K562 (cell line): Measurements from ENCODE around the gene TXNDC8.

Experiments
- BMI1 ChIP-seq: fragments of 150-350 bp; IDR thresholded peaks from 2 replicates; pipeline ENCODE4 v1.6.1; 2014; ENCODE audit warnings: low read length
- CEBPB ChIP-seq: fragments of 450-650 bp; IDR thresholded peaks from 2 replicates; pipeline ENCODE4 v1.6.1; 2016; ENCODE audit warnings: missing genetic modification characterization, missing compliant biosample characterization
- HDAC6 ChIP-seq: IDR thresholded peaks from 2 replicates; pipeline ENCODE4 v1.6.1; 2012; ENCODE audit warnings: low read depth, mild to moderate bottlenecking, control low read depth, inconsistent platforms, low read length, moderate library complexity
- MCM5 ChIP-seq: fragments of 450-650 bp; IDR thresholded peaks from 2 replicates; pipeline ENCODE4 v1.6.1; 2016; ENCODE audit warnings: low read depth
- POLR2A ChIP-seq: fragments of 450-650 bp; conservative IDR thresholded peaks from 2 replicates; pipeline ENCODE4 v1.6.1; 2016
- RFX1 ChIP-seq: fragments of 450-650 bp; IDR thresholded peaks from 2 replicates; pipeline ENCODE4 v1.6.1; 2016; ENCODE audit warnings: mild to moderate bottlenecking, moderate library complexity
- SP1 ChIP-seq: sonication (generic); formaldehyde crosslinking; IDR thresholded peaks from 2 replicates; pipeline ENCODE4 v1.8.1; 2022; ENCODE audit warnings: mild to moderate bottlenecking, missing genetic modification reagents
- SRSF3 ChIP-seq: fragments of 200-400 bp; formaldehyde crosslinking; IDR thresholded peaks from 2 replicates; pipeline ENCODE4 v1.6.1; 2016; ENCODE audit warnings: mild to moderate bottlenecking, low read length, moderate library complexity; ENCODE audit not compliant: insufficient read depth
- ZFP36 ChIP-seq: fragments of 150-350 bp; IDR thresholded peaks from 2 replicates; pipeline ENCODE4 v1.6.1; 2018; ENCODE audit warnings: low read length, low read depth; ENCODE audit not compliant: partially characterized antibody
- TF ChIP-seq, protein P1 (sequence below): fragments of 450-650 bp; IDR thresholded peaks from 2 replicates; pipeline ENCODE4 v1.6.1; 2018; ENCODE audit not compliant: partially characterized antibody
- TF ChIP-seq, protein P2 (sequence below): sonication (generic); formaldehyde crosslinking; IDR thresholded peaks from 2 replicates; pipeline ENCODE4 v1.8.1; 2023; ENCODE audit warnings: mild to moderate bottlenecking, missing genetic modification reagents, moderate library complexity
- TF ChIP-seq, protein P3 (sequence below), 3 experiments: IDR thresholded peaks in 2 of 3; conservative IDR thresholded peaks in 1 of 3; 2 replicates each; pipeline ENCODE4 v1.5.1; 2011 to 2012; ENCODE audit warnings: low read length in 3 of 3, mild to moderate bottlenecking in 3 of 3, control low read depth in 2 of 3, improper control_type of control experiment in 1 of 3, inconsistent platforms in 1 of 3, low read depth in 1 of 3, mixed read lengths in 1 of 3, moderate library complexity in 1 of 3; ENCODE audit not compliant: insufficient read depth in 2 of 3
- TF ChIP-seq, protein P4 (sequence below): fragments of 250-450 bp; sonication (Bioruptor Pico); IDR thresholded peaks from 2 replicates; pipeline ENCODE4 v1.5.0; 2020; ENCODE audit warnings: mild to moderate bottlenecking
- TF ChIP-seq, protein P5 (sequence below): sonication (generic); formaldehyde crosslinking; IDR thresholded peaks from 2 replicates; pipeline ENCODE4 v1.8.0; 2022; ENCODE audit warnings: mild to moderate bottlenecking, missing genetic modification reagents, borderline replicate concordance

DNA sequence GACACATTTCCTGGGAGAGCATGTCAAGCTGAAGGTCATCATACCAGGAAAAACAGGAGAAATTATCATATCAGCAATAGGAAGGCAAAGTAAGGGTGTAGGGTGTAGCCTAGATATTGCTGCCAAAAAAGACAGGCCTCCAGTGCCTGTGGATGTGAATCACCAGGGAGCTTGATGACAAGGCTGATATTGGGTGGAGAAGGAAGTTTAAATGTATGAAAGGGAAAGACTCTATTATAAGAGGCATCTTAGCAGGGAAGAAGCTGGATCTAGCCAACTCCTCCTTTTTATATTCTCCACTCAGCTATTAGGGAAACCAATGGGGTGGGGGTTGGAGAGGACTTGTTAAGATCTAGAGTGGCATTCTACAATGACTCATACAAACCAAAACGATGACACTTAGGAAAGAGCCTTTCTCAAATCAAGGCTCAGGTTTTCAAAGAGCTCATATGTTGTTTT is 13.4 kb upstream of the TXNDC8 start:
- no peak for TF ChIP-seq RFX1
- TF ChIP-seq SP1: no peak
- TF ChIP-seq, protein P1, sequence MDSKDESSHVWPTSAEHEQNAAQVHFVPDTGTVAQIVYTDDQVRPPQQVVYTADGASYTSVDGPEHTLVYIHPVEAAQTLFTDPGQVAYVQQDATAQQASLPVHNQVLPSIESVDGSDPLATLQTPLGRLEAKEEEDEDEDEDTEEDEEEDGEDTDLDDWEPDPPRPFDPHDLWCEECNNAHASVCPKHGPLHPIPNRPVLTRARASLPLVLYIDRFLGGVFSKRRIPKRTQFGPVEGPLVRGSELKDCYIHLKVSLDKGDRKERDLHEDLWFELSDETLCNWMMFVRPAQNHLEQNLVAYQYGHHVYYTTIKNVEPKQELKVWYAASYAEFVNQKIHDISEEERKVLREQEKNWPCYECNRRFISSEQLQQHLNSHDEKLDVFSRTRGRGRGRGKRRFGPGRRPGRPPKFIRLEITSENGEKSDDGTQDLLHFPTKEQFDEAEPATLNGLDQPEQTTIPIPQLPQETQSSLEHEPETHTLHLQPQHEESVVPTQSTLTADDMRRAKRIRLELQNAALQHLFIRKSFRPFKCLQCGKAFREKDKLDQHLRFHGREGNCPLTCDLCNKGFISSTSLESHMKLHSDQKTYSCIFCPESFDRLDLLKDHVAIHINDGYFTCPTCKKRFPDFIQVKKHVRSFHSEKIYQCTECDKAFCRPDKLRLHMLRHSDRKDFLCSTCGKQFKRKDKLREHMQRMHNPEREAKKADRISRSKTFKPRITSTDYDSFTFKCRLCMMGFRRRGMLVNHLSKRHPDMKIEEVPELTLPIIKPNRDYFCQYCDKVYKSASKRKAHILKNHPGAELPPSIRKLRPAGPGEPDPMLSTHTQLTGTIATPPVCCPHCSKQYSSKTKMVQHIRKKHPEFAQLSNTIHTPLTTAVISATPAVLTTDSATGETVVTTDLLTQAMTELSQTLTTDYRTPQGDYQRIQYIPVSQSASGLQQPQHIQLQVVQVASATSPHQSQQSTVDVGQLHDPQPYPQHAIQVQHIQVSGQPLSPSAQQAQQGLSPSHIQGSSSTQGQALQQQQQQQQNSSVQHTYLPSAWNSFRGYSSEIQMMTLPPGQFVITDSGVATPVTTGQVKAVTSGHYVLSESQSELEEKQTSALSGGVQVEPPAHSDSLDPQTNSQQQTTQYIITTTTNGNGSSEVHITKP: no peak
- TF ChIP-seq, protein P2, sequence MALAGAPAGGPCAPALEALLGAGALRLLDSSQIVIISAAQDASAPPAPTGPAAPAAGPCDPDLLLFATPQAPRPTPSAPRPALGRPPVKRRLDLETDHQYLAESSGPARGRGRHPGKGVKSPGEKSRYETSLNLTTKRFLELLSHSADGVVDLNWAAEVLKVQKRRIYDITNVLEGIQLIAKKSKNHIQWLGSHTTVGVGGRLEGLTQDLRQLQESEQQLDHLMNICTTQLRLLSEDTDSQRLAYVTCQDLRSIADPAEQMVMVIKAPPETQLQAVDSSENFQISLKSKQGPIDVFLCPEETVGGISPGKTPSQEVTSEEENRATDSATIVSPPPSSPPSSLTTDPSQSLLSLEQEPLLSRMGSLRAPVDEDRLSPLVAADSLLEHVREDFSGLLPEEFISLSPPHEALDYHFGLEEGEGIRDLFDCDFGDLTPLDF (CRISPR knock-in tag): no peak
- TF ChIP-seq HDAC6: no peak
- TF ChIP-seq, protein P3, sequence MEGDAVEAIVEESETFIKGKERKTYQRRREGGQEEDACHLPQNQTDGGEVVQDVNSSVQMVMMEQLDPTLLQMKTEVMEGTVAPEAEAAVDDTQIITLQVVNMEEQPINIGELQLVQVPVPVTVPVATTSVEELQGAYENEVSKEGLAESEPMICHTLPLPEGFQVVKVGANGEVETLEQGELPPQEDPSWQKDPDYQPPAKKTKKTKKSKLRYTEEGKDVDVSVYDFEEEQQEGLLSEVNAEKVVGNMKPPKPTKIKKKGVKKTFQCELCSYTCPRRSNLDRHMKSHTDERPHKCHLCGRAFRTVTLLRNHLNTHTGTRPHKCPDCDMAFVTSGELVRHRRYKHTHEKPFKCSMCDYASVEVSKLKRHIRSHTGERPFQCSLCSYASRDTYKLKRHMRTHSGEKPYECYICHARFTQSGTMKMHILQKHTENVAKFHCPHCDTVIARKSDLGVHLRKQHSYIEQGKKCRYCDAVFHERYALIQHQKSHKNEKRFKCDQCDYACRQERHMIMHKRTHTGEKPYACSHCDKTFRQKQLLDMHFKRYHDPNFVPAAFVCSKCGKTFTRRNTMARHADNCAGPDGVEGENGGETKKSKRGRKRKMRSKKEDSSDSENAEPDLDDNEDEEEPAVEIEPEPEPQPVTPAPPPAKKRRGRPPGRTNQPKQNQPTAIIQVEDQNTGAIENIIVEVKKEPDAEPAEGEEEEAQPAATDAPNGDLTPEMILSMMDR (IDR thresholded peaks at IDR 0.05 in 2 of 3, conservative IDR thresholded peaks at IDR 0.05 in 1 of 3; ENCODE audit: insufficient read depth in 2 of 3, low read depth in 1 of 3, low read length in 3 of 3): no peak
- TF ChIP-seq BMI1: no peak
- no peak for TF ChIP-seq SRSF3
- TF ChIP-seq, protein P4, sequence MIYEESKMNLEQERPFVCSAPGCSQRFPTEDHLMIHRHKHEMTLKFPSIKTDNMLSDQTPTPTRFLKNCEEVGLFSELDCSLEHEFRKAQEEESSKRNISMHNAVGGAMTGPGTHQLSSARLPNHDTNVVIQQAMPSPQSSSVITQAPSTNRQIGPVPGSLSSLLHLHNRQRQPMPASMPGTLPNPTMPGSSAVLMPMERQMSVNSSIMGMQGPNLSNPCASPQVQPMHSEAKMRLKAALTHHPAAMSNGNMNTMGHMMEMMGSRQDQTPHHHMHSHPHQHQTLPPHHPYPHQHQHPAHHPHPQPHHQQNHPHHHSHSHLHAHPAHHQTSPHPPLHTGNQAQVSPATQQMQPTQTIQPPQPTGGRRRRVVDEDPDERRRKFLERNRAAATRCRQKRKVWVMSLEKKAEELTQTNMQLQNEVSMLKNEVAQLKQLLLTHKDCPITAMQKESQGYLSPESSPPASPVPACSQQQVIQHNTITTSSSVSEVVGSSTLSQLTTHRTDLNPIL: no peak
- no peak for TF ChIP-seq CEBPB (tag)
- no peak for TF ChIP-seq MCM5
- TF ChIP-seq POLR2A: no peak
- TF ChIP-seq ZFP36: no peak
- TF ChIP-seq, protein P5, sequence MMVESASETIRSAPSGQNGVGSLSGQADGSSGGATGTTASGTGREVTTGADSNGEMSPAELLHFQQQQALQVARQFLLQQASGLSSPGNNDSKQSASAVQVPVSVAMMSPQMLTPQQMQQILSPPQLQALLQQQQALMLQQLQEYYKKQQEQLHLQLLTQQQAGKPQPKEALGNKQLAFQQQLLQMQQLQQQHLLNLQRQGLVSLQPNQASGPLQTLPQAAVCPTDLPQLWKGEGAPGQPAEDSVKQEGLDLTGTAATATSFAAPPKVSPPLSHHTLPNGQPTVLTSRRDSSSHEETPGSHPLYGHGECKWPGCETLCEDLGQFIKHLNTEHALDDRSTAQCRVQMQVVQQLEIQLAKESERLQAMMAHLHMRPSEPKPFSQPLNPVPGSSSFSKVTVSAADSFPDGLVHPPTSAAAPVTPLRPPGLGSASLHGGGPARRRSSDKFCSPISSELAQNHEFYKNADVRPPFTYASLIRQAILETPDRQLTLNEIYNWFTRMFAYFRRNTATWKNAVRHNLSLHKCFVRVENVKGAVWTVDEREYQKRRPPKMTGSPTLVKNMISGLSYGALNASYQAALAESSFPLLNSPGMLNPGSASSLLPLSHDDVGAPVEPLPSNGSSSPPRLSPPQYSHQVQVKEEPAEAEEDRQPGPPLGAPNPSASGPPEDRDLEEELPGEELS: no peak
